ENCODE results near the gene LYZL1. TPM values are rescaled to one million over a fixed set of nuclear protein-coding genes. Genes with fewer than 3 reads are reported as not detected.
"Not testable (repeated sequence)": the region's sequence is repeated elsewhere in the genome, so short reads cannot be mapped to it uniquely, and the experiment has no call there.

LYZL1 gene
- total RNA-seq (not detected), polyA plus RNA-seq (ENCODE audit: insufficient read length in 6 of 6) (not detected)
- long read RNA-seq, donor 1: 0 reads
- long read RNA-seq, donor 2: 0 reads
- long read RNA-seq, donor 3: 0 reads
- long read RNA-seq, donor 4: 0 reads
- long read RNA-seq, donor 5: 0 reads
- long read RNA-seq, donor 6: 0 reads
- long read RNA-seq, donor 7: 0 reads
- long read RNA-seq, donor 8: 0 reads
- long read RNA-seq, donor 9: 0 reads
- long read RNA-seq, donor 10: 0 reads
- long read RNA-seq, donor 11: 0 reads
- long read RNA-seq, donor 12: 0 reads

- H3K9me3 ChIP-seq; intact Hi-C loops (cut with DNase I): not testable (repeated sequence)
Measured at GRCh38 chr10:29288906-29289305, at the start of gene LYZL1. TSS of gene LYZL1 (plus strand) at chr10:29289070. CDS start at chr10:29291868, 2,798 bp downstream.

GRCh38 chr10:29239569-29240472 is 49.0 kb upstream of the LYZL1 start:
- ATAC-seq: peak; percentile 49
- Histone ChIP-seq H3K9me3 (no peaks in the 10 kb centered on the region), H3K4me1 (no peaks in the 10 kb centered on the region), H3K27me3 (peaks cover 0 to 13% of the 10 kb centered on the region in 2 donors), H3K36me3 (no peaks in the 10 kb centered on the region), H3K4me3 (no peak overlapping the region), H3K27ac (no peak overlapping the region)
- intact Hi-C loops (cut with DNase I): no loop called here
- no peak for TF ChIP-seq CTCF (IDR thresholded peaks at IDR 0.05)
- DNase-seq: no peak

More at GRCh38 chr10:29288906-29289305, at the start of gene LYZL1:
- DNase-seq, H3K4me1 ChIP-seq, H3K27ac ChIP-seq, H3K4me3 ChIP-seq, ATAC-seq, H3K27me3 ChIP-seq, H3K36me3 ChIP-seq: not testable (repeated sequence)

DNA sequence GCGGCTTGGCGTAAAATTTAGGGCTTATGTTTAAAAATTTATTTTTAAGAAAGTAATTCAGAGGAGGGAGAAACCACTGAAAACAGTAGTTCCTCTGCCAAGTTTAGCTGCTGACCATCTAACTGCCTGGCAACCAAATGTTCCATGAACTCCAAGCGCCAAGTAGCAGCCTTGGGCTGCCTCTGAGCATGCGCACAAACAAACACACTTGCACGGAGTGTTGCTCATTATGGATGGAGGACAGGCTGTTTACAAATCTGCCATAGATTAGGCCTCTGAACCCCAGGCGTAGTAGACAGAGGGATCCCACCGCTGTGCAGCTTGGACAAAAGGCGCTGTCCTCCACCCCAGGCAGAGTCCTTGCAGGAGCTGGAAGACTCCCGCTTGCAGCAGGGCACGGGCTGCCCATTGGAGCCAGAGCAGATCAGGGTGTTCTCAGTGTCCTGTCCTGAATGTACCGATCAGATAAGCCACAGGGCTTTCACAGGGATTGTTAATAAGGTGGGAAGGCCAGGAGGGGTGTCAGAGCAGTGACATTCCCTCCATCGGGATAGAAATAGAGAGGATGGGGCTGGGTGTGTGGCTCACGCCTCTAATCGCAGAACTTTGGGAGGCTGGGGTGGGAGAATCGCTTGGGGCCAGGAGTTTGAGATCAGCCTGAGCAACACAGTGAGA is 47.7 kb upstream of the LYZL1 start:
- H3K9me3 ChIP-seq: no peaks in the 10 kb centered on the region
- H3K27me3 ChIP-seq: peaks cover 0 to 13% of the 10 kb centered on the region in 2 donors
- ATAC-seq (peak; percentile 16), DNase-seq (peak in 2 of 4 donors; percentile 36 to 72)
- intact Hi-C loops (cut with DNase I): no loop called here
- no peak for TF ChIP-seq CTCF (IDR thresholded peaks at IDR 0.05)
- no peak overlapping the region for H3K4me3 ChIP-seq
- H3K4me1 ChIP-seq: no peaks in the 10 kb centered on the region
- H3K36me3 ChIP-seq: no peaks in the 10 kb centered on the region
- H3K27ac ChIP-seq: no peak overlapping the region

GRCh38 chr10:29241925-29242324 is 46.9 kb upstream of the LYZL1 start:
- no peaks in the 10 kb centered on the region for H3K4me1 ChIP-seq
- H3K27ac ChIP-seq: no peak overlapping the region
- ATAC-seq: no peak
- intact Hi-C loops (cut with DNase I): no loop called here
- no peak for DNase-seq
- peaks cover 0 to 9% of the 10 kb centered on the region in 2 donors for H3K27me3 ChIP-seq
- H3K36me3 ChIP-seq: no peaks in the 10 kb centered on the region
- no peaks in the 10 kb centered on the region for H3K9me3 ChIP-seq
- TF ChIP-seq CTCF (IDR thresholded peaks at IDR 0.05): no peak
- no peak overlapping the region for H3K4me3 ChIP-seq

GRCh38 chr10:29243066-29243465 is 45.8 kb upstream of the LYZL1 start:
- H3K4me3 ChIP-seq: no peak overlapping the region
- DNase-seq (no peak), ATAC-seq (no peak)
- H3K9me3 ChIP-seq: no peaks in the 10 kb centered on the region
- no peaks in the 10 kb centered on the region for H3K4me1 ChIP-seq
- no peak for TF ChIP-seq CTCF (IDR thresholded peaks at IDR 0.05)
- no peaks in the 10 kb centered on the region for H3K27me3 ChIP-seq
- H3K36me3 ChIP-seq: no peaks in the 10 kb centered on the region
- no peak overlapping the region for H3K27ac ChIP-seq
- intact Hi-C loops (cut with DNase I): no loop called here
